Measurements from ENCODE around the gene TRAPPC8.
"Not testable (repeated sequence)": the region's sequence is repeated elsewhere in the genome, so short reads cannot be mapped to it uniquely, and the experiment has no call there.

TRAPPC8 gene

GRCh38 chr18:31863103-31863502, 79.8 kb downstream of the TRAPPC8 start:
- H3K27ac Mint-ChIP-seq: no peak overlapping the region
- ATAC-seq (ENCODE audit: low read depth) (no peak), DNase-seq (ENCODE audit: low spot score in 2 of 2) (no peak)
- no peaks in the 10 kb centered on the region for H3K9me3 Mint-ChIP-seq
- no peaks in the 10 kb centered on the region for H3K27me3 Mint-ChIP-seq
- peaks cover 13% of the 10 kb centered on the region for H3K36me3 Mint-ChIP-seq
- H3K4me3 Mint-ChIP-seq: no peak overlapping the region
- H3K4me1 Mint-ChIP-seq: no peaks in the 10 kb centered on the region

DNA sequence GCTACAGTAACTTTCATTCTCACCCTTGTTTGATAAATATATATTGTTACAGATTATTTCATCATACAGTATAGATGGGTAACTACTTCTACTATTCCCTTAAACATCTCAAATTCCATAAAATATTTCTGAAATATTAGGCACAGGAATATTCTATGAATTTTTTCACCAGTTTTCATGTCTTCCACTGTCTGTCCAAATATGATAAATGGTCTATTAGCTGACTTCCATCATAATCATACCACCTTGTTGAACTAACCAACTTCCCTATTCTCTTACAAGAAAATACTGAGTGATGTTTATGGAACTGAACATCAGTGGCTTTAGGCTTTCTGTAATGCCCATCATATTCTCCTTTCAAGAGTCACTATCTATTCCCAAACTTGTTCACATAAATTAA, 82.4 kb downstream of the TRAPPC8 start:
- Mint-ChIP-seq H3K36me3 (peaks cover 17% of the 10 kb centered on the region), H3K27me3 (no peaks in the 10 kb centered on the region), H3K27ac (no peak overlapping the region), H3K9me3 (no peaks in the 10 kb centered on the region), H3K4me3 (no peak overlapping the region), H3K4me1 (no peaks in the 10 kb centered on the region)
- ATAC-seq (ENCODE audit: low read depth) (no peak), DNase-seq (ENCODE audit: low spot score in 2 of 2) (no peak)

- ATAC-seq (ENCODE audit: low read depth) (no peak), DNase-seq (ENCODE audit: low spot score in 2 of 2) (no peak)
- Mint-ChIP-seq H3K36me3 (peaks cover 18% of the 10 kb centered on the region), H3K27ac (no peak overlapping the region), H3K4me1 (no peaks in the 10 kb centered on the region), H3K9me3 (no peaks in the 10 kb centered on the region), H3K4me3 (no peak overlapping the region), H3K27me3 (no peaks in the 10 kb centered on the region)
These were observed 85.3 kb downstream of the TRAPPC8 start for GRCh38 chr18:31857526-31858106.

DNA sequence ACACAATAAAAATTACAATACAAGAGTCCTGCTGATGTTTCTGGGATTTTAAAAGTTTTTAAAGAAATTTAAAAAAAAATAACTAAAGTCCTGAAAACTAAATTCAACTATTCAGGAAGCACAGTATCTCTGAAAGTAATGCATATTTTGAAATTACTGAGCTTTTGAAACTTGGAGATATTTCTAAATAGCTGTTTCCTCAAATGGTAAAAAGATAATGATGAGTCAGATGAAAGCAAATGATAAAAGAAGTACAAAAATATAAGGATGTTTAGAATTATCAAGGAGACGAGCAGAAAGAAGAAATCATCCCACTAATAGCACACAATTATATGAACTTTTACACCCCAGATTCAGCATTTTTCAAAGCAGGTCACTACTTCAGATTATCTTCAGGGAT, 92.1 kb downstream of the TRAPPC8 start:
- Mint-ChIP-seq H3K4me3 (no peak overlapping the region), H3K36me3 (peaks cover 21% of the 10 kb centered on the region), H3K27me3 (no peaks in the 10 kb centered on the region), H3K4me1 (no peaks in the 10 kb centered on the region), H3K27ac (peak overlapping the region; percentile 72), H3K9me3 (no peaks in the 10 kb centered on the region)
- DNase-seq (ENCODE audit: low spot score in 2 of 2): no peak
- ATAC-seq (ENCODE audit: low read depth): no peak

DNA sequence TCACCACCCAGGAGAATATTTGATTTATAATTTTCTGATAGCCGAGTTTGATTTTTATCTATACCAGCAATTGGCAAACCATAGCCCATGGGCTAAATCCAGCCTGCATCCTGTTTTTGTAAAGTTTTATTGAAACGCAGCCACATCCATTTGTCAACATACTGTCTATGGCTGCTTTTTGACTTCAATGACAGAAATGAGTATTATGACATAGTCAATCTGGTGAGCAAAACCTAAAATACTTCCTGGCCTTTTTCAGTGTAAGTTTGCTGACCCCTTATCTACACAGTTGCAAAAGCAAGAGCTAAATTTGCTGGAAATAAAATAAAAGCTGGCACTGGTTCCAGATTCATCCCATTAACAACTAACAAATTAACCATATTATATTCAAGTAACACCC, 102.4 kb downstream of the TRAPPC8 start:
- Mint-ChIP-seq H3K4me1 (no peaks in the 10 kb centered on the region), H3K27me3 (no peaks in the 10 kb centered on the region), H3K9me3 (no peaks in the 10 kb centered on the region), H3K27ac (no peak overlapping the region), H3K4me3 (no peak overlapping the region), H3K36me3 (peaks cover 29% of the 10 kb centered on the region)
- DNase-seq (ENCODE audit: low spot score in 2 of 2) (no peak), ATAC-seq (ENCODE audit: low read depth) (no peak)

GRCh38 chr18:31837879-31838278, 105.0 kb downstream of the TRAPPC8 start:
- Mint-ChIP-seq H3K9me3 (no peaks in the 10 kb centered on the region), H3K27ac (no peak overlapping the region), H3K36me3 (peaks cover 30% of the 10 kb centered on the region), H3K4me1 (no peaks in the 10 kb centered on the region), H3K27me3 (no peaks in the 10 kb centered on the region), H3K4me3 (no peak overlapping the region)
- DNase-seq (ENCODE audit: low spot score in 2 of 2): no peak
- no peak for ATAC-seq (ENCODE audit: low read depth)

DNA sequence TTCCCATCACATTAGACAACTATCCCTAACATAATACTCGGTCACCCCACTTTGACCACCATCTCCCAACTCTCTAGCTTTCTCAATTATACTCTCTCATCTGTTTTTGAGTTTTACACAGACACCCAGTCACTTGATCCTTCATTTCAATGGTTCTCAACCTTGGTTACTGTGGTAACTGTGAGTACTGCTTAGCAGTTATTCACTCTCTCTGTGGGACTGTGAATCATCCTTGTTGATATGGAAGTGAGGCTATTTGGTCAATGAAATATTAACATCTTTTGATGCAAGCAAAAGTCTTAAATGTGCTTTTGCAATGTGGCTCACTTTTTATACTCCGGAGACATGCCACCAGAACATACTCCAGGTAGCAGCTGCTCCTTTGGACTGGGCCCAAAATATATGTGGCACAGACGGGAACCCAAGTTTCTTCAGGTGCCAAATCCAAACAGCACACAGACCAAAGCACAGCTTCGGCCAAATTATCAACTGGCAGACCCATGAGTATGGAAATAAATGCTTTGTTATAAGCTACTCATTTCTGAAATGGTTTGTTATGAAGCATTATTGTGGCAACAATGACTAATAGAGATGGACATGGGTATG, 107.3 kb downstream of the TRAPPC8 start:
- no peak overlapping the region for H3K27ac Mint-ChIP-seq
- DNase-seq (ENCODE audit: low spot score in 2 of 2) (no peak), ATAC-seq (ENCODE audit: low read depth) (no peak)
- H3K4me1 Mint-ChIP-seq: no peaks in the 10 kb centered on the region
- H3K36me3 Mint-ChIP-seq: peaks cover 32% of the 10 kb centered on the region
- H3K4me3 Mint-ChIP-seq: no peak overlapping the region
- no peaks in the 10 kb centered on the region for H3K9me3 Mint-ChIP-seq
- no peaks in the 10 kb centered on the region for H3K27me3 Mint-ChIP-seq

- Mint-ChIP-seq H3K9me3 (peaks cover 7% of the 10 kb centered on the region), H3K4me1 (peaks cover 9% of the 10 kb centered on the region), H3K27me3 (no peaks in the 10 kb centered on the region), H3K36me3 (peaks cover 44% of the 10 kb centered on the region), H3K4me3 (no peak overlapping the region), H3K27ac (no peak overlapping the region)
- ATAC-seq (ENCODE audit: low read depth): no peak
- no peak for DNase-seq (ENCODE audit: low spot score in 2 of 2)
These were observed 111.0 kb downstream of the TRAPPC8 start for GRCh38 chr18:31831903-31832302.

- no peak for DNase-seq (ENCODE audit: low spot score in 2 of 2)
- H3K27me3 Mint-ChIP-seq: no peaks in the 10 kb centered on the region
- peaks cover 43% of the 10 kb centered on the region for H3K36me3 Mint-ChIP-seq
- no peak overlapping the region for H3K4me3 Mint-ChIP-seq
- H3K4me1 Mint-ChIP-seq: peaks cover 15% of the 10 kb centered on the region
- H3K9me3 Mint-ChIP-seq: peaks cover 7% of the 10 kb centered on the region
- no peak overlapping the region for H3K27ac Mint-ChIP-seq
- ATAC-seq (ENCODE audit: low read depth): no peak
These were observed 112.2 kb downstream of the TRAPPC8 start for GRCh38 chr18:31830686-31831085.

GRCh38 chr18:31828613-31829012, 114.3 kb downstream of the TRAPPC8 start:
- H3K27ac Mint-ChIP-seq: no peak overlapping the region
- H3K4me1 Mint-ChIP-seq: peaks cover 18% of the 10 kb centered on the region
- DNase-seq (ENCODE audit: low spot score in 2 of 2) (no peak), ATAC-seq (ENCODE audit: low read depth) (no peak)
- H3K4me3 Mint-ChIP-seq: no peak overlapping the region
- H3K27me3 Mint-ChIP-seq: no peaks in the 10 kb centered on the region
- H3K36me3 Mint-ChIP-seq: peaks cover 33% of the 10 kb centered on the region
- peaks cover 9% of the 10 kb centered on the region for H3K9me3 Mint-ChIP-seq

DNA sequence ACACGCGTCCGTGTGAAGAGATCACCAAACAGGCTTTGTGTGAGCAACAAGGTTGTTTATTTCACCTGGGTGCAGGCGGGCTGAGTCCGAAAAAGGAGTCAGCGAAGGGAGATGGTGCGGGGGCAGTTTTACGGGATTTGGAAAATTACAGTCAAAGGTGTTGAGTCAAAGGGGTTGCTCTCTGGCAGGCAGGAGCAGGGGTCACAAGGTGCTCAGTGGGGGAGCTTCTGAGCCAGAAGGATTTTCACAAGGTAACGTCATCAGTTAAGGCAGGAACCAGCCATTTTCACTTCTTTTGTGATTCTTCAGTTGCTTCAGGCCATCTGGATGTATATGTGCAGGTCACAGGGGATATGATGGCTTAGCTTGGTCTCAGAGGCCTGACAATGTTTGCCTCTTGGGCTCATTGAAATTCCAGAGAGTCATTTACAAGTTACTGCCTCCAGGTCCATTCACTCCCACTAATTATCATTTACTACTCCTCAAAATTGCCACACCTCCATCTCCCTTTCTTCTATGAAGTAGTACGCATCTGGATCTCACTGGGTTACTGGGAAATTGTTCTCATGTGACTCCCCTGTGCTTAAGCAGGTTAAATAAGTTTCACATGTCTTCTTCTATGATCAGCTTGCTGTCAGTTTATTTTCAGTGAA, 116.1 kb downstream of the TRAPPC8 start:
- not testable (repeated sequence) for H3K27me3 Mint-ChIP-seq; H3K4me3 Mint-ChIP-seq; ATAC-seq (ENCODE audit: low read depth); DNase-seq (ENCODE audit: low spot score in 2 of 2); H3K9me3 Mint-ChIP-seq
- Mint-ChIP-seq H3K36me3 (peaks cover 29% of the 10 kb centered on the region), H3K4me1 (peaks cover 18% of the 10 kb centered on the region), H3K27ac (peak overlapping the region; percentile 79)

DNA sequence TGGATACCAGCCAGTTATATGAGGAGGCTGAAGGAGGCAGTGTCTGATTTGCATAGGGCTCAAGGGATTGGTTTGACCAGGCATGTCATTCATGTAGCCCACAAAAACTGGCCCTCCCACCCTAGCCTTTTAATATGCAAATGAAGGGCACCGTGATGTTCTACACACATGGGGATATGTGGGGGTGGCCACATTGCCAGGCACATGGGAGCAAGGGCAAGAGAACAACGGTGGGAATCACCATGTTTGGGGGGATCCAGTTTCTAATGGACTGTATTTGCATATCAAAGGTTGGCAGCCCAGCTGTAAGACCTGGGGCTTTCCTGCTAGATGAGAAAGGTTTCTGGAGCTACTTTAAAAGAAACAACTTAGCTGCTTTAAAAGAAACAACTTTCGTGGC, 117.2 kb downstream of the TRAPPC8 start:
- Mint-ChIP-seq H3K27ac (peak overlapping the region; percentile 25), H3K9me3 (peaks cover 9% of the 10 kb centered on the region), H3K4me3 (no peak overlapping the region), H3K36me3 (peaks cover 26% of the 10 kb centered on the region), H3K27me3 (no peaks in the 10 kb centered on the region), H3K4me1 (peaks cover 18% of the 10 kb centered on the region)
- ATAC-seq (ENCODE audit: low read depth) (peak; percentile 59), DNase-seq (ENCODE audit: low spot score in 2 of 2) (no peak)

- H3K9me3 Mint-ChIP-seq: peaks cover 2% of the 10 kb centered on the region
- H3K4me1 Mint-ChIP-seq: peaks cover 9% of the 10 kb centered on the region
- ATAC-seq (ENCODE audit: low read depth) (no peak), DNase-seq (ENCODE audit: low spot score in 2 of 2) (no peak)
- peaks cover 2% of the 10 kb centered on the region for H3K36me3 Mint-ChIP-seq
- no peak overlapping the region for H3K4me3 Mint-ChIP-seq
- no peak overlapping the region for H3K27ac Mint-ChIP-seq
- no peaks in the 10 kb centered on the region for H3K27me3 Mint-ChIP-seq
These were observed 121.3 kb downstream of the TRAPPC8 start for GRCh38 chr18:31821545-31822171.

DNA sequence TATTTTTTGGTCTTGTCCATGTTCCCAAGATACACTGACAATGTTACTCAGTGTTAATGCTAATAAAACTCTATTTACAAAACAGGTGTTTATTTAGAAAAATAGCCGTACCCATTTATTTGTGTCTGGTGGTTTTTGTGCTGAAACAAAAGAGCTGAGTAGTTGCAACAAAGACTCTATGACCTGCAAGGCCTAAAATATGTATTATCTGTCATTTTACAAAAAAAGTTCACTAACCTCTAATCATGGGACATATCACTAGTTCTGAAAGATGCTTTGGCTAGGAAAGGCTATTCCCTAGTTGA, 123.1 kb downstream of the TRAPPC8 start:
- Mint-ChIP-seq H3K4me3 (no peak overlapping the region), H3K4me1 (no peaks in the 10 kb centered on the region), H3K27me3 (no peaks in the 10 kb centered on the region), H3K36me3 (no peaks in the 10 kb centered on the region), H3K9me3 (peaks cover 2% of the 10 kb centered on the region), H3K27ac (no peak overlapping the region)
- DNase-seq (ENCODE audit: low spot score in 2 of 2): no peak
- no peak for ATAC-seq (ENCODE audit: low read depth)
